A673 (cell line): ENCODE results near the gene DNAI1. TPM values are rescaled to one million over a fixed set of nuclear protein-coding genes. Genes with fewer than 3 reads are reported as not detected.

Experiments
- BruUV-seq: library from RNA; stranded (reverse); fragments of 400-500 nt; replicated peaks from 2 replicates; lab custom pipeline; 2021; lab: Mats Ljungman, UMichigan
- CTCF ChIA-PET: fragments of 300-600 bp; sonication (Branson Sonifier 250); formaldehyde crosslinking; loops from one replicate; lab custom pipeline; 2022; ENCODE audit warnings: antibody characterized with exemption; lab: Charles Lee
- POLR2A ChIA-PET: fragments of 300-600 bp; sonication (Branson Sonifier 250); formaldehyde crosslinking; loops from one replicate; lab custom pipeline; 2022; ENCODE audit warnings: antibody characterized with exemption; ENCODE audit not compliant: low non-redundant PET; lab: Charles Lee
- DNase-seq: peaks from one replicate; pipeline ENCODE4 v3.0.0-alpha.2; 2015; ENCODE audit warnings: low spot score
- H3K27ac ChIP-seq: fragments of 200-600 bp; sonication (generic); 2 replicates; pipeline ENCODE4 v1.5.1; 2016; ENCODE audit warnings: mixed run types, low read depth, mild to moderate bottlenecking, mixed read lengths, antibody characterized with exemption, low read length; ENCODE audit not compliant: poor library complexity, severe bottlenecking
- H3K27me3 ChIP-seq: fragments of 200-600 bp; sonication (generic); replicated peaks from 2 replicates; pipeline ENCODE4 v1.6.1; 2017; ENCODE audit warnings: mixed run types, low read depth, mild to moderate bottlenecking, mixed read lengths, antibody characterized with exemption, low read length; ENCODE audit not compliant: insufficient read depth, poor library complexity
- H3K36me3 ChIP-seq: fragments of 200-600 bp; sonication (generic); 2 replicates; pipeline ENCODE4 v1.6.1; 2016; ENCODE audit warnings: mixed run types, mild to moderate bottlenecking, mixed read lengths, antibody characterized with exemption, low read length; ENCODE audit not compliant: insufficient read depth, poor library complexity, severe bottlenecking
- H3K4me1 ChIP-seq: fragments of 200-600 bp; sonication (generic); 2 replicates; pipeline ENCODE4 v1.6.1; 2017; ENCODE audit warnings: mixed run types, mild to moderate bottlenecking, mixed read lengths, antibody characterized with exemption, low read length; ENCODE audit not compliant: insufficient read depth, poor library complexity, severe bottlenecking
- H3K4me3 ChIP-seq: fragments of 200-600 bp; sonication (generic); 2 replicates; pipeline ENCODE4 v1.5.1; 2016; ENCODE audit warnings: low read depth, mixed run types, mild to moderate bottlenecking, mixed read lengths, low read length; ENCODE audit not compliant: poor library complexity, severe bottlenecking
- H3K9me3 ChIP-seq: fragments of 200-600 bp; sonication (generic); 2 replicates; pipeline ENCODE4 v1.6.1; 2016; ENCODE audit warnings: mixed run types, low read depth, mild to moderate bottlenecking, mixed read lengths, antibody characterized with exemption, low read length; ENCODE audit not compliant: poor library complexity, severe bottlenecking
- CTCF ChIP-seq: fragments of 300-800, 200-600 bp; sonication (generic); conservative IDR thresholded peaks from 2 replicates; pipeline ENCODE4 v1.5.1; 2017; ENCODE audit warnings: low read depth, mild to moderate bottlenecking, antibody characterized with exemption, low read length, moderate library complexity, mixed read lengths
- EZH2 ChIP-seq: fragments of 200-600 bp; sonication (generic); IDR thresholded peaks from 2 replicates; pipeline ENCODE4 v1.6.1; 2017; ENCODE audit warnings: borderline replicate concordance, low read depth, mild to moderate bottlenecking, mixed read lengths, antibody characterized with exemption, low read length; ENCODE audit not compliant: poor library complexity, severe bottlenecking
- intact Hi-C: fragments of 100-400 bp; cut with micrococcal nuclease; formaldehyde crosslinking; loops from one replicate; pipeline ENCODE4 v1.10.0; 2022; ENCODE audit not compliant: unreplicated experiment
- total RNA-seq: library from RNA; stranded (reverse); gene quantifications from 2 replicates; pipeline ENCODE4 v1.2.3, GENCODE V29; 2021

The DNAI1 gene
- total RNA-seq, 1 experiment from 2014 or later = not detected

- intact Hi-C loops = no loop called here
- no TSS peak for BruUV-seq
- Histone ChIP-seq H3K9me3 (no peaks in the 10 kb centered on the region), H3K4me3 (no peak overlapping the region), H3K27ac (no peak overlapping the region), H3K27me3 (no peaks in the 10 kb centered on the region), H3K4me1 (no peaks in the 10 kb centered on the region), H3K36me3 (no peaks in the 10 kb centered on the region)
- POLR2A ChIA-PET = no interaction called here
- DNase-seq = no peak
- TF ChIP-seq EZH2 (no peak), CTCF (no peak)
- CTCF ChIA-PET = no interaction called here
These were observed 102.1 kb downstream of the DNAI1 start for GRCh38 chr9:34560599-34561214.

- ChIA-PET POLR2A (no interaction called here), CTCF (interaction anchor here (1.9 kb wide), 1 partner anchor 29 kb away, joined by 6 read pairs; no protein-coding TSS in a partner anchor)
- no peak overlapping the region for H3K27ac ChIP-seq
- H3K9me3 ChIP-seq = no peaks in the 10 kb centered on the region
- no peak overlapping the region for H3K4me3 ChIP-seq
- H3K27me3 ChIP-seq = no peaks in the 10 kb centered on the region
- no peak for DNase-seq
- H3K36me3 ChIP-seq = no peaks in the 10 kb centered on the region
- intact Hi-C loops = no loop called here
- BruUV-seq = no TSS peak
- H3K4me1 ChIP-seq = no peaks in the 10 kb centered on the region
- TF ChIP-seq EZH2 = no peak
- TF ChIP-seq CTCF = peak; percentile 66
These were observed 103.6 kb downstream of the DNAI1 start for GRCh38 chr9:34562135-34562745.

- Histone ChIP-seq H3K27ac (no peak overlapping the region), H3K27me3 (no peaks in the 10 kb centered on the region), H3K4me3 (no peak overlapping the region), H3K4me1 (no peaks in the 10 kb centered on the region), H3K36me3 (no peaks in the 10 kb centered on the region), H3K9me3 (no peaks in the 10 kb centered on the region)
- ChIA-PET CTCF (interaction anchor here (0.6 to 1.9 kb wide), 2 partner anchors 28 to 489 kb away, joined by 3 to 6 read pairs; no protein-coding TSS in a partner anchor), POLR2A (no interaction called here)
- no peak for TF ChIP-seq EZH2
- TF ChIP-seq CTCF = no peak
- no peak for DNase-seq
- BruUV-seq = no TSS peak
- intact Hi-C loops = no loop called here
These were observed 104.7 kb downstream of the DNAI1 start for GRCh38 chr9:34563262-34563661.
